ENCODE data around the gene DPP6.
"Not testable (repeated sequence)": the region's sequence is repeated elsewhere in the genome, so short reads cannot be mapped to it uniquely, and the experiment has no call there.

DPP6 gene

DNA sequence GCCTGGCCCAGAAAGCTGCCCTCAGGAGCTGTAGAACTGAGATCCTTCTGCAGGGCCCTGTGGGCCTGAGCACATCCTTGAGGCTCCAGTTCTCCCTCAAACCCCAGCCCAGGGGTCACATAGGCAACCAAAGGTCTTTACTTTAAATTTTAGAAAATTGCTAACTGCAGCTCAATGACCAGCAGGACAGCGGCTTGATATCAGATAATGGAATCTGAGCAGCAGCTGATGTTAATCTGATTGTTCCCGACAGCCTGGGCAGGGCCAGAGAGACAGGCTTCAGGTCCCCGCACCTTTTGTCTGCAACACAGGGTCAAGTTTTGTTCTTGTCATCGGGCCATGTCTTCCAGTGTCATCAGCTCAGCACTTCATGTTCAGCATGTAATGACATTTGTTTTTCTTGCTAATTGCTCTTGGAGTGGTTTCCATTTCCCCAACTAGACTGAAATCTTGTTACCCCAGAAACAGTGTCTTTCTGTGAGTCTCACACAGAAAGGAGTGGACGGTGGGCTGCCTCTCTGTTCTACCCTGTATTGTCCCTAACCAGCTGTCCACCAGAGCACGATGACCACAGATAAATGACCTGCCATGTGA is 859.8 kb downstream of the DPP6 start:
- no peak for DNase-seq (ENCODE audit: low read depth)

DNA sequence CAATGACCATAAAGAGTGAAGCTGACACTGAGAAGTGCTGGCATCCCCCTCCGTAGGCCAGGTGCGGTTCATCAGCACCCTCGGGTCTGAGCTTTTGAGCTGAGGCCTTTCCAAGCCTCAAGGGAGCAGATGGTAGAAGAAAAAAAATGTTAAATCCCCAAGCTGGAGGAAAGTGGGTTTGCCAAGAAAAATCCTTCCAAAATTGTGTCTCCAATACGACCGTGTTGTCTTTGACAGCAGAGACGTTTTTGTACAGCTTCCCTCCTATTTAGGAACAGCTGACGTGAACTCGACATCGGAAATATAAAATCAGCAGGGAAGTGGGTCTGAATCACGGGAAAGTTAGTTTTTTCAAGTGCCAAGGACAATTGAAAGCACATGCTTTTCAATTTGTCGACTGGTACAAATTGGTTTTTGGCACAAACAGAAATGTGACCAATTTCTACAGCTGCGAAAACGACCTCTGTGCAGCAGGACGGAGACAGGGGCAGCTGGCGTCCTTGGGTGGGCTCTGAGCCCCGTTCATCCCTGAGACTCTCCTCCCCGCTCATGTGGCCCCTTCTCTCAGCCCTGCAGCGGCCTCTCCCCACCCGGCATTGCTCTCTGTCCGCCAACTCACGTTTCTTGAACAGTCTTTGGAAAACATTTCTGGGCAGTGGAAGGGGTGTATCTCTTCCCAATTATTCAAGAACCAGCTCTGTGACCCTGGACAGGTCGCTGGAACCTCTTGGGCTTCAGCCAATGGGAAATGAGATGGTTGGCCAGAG is 860.9 kb downstream of the DPP6 start:
- no peak for DNase-seq (ENCODE audit: low read depth)

DNA sequence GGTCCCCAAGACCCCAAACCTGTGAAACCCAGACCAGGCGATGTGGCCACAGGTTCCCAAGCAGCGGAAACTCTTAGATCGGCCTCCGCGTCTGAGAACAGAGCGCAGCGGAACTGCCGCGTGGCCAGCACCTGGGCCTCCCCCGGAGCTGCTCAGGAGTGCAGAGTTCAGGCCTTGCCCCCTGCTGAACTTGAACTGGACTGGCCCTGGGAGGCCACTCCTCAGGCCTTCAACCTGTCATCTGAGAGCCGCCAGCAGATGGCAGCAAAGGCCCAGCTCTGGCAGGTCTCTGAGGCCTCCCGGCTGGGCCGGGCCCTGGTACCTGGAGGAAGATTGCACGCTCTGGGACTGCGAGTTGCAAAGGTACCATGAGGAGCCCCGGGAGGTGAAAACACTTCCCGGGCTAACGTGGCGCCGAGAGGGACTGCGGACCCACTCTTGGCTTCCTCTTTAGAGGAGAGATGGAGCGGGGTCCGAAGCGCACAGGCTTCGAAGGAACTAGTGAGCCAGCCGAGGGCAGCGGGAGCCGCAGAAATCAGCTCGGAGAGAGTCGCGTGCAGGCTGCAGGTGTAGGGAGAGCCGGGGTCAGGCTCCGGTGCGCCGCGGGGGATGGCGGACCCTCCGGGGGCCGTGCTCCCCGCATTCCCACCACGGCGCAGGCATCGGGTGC is 861.6 kb downstream of the DPP6 start:
- peak; percentile 47 for DNase-seq (ENCODE audit: low read depth)

DNA sequence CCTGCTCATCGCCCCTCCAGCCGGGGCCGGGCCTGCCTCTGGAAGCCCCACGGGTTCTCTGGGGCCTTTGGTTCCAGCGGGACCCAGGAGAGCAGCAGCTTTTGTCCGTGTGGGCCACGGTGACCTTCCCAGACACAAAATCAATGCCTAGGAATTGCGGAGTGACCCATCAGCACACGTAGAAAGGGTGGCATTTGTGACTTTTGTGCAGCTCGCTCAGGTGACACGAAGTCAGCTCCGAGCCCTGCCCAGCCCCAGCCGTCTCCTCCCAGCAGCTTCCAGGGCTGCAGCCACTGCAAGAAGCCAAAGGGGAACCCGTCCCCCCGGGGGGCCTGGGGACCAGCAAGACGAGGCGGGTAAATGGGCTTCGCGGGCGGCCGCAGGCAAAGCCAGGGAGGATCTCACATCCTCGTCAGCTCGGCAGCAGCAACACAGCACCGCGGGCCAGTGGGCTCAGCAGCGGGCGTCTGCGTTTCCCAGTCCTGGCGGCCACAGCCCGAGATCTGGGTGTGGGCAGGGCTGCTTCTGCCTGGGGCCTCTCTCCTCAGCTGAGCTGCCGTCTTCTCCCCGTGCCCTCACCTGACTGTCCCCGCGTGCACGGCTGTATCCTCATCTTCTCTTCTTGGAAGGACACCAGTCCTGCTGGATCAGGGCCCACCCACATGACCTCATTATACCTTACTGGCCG is 862.3 kb downstream of the DPP6 start:
- no peak for DNase-seq (ENCODE audit: low read depth)

DNA sequence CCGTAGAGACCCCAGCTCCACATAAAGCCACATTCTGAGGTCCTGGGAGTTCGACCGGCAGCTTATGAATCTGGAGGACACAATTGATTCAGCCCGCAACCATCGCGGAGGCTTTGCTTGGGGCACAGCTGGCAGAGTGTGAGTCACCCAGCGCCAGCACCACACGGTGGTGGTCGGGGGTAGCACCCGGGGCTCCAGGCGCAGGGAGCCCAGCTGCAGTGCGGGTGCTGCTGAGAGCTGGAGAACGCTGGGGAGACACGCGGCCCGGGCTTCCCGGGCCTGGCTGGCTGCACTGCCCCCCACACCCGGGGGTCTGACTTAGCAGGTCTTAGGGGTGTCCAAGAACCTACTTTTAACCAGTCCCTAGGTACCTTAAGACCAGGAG is 862.8 kb downstream of the DPP6 start:
- no peak for DNase-seq (ENCODE audit: low read depth)

DNA sequence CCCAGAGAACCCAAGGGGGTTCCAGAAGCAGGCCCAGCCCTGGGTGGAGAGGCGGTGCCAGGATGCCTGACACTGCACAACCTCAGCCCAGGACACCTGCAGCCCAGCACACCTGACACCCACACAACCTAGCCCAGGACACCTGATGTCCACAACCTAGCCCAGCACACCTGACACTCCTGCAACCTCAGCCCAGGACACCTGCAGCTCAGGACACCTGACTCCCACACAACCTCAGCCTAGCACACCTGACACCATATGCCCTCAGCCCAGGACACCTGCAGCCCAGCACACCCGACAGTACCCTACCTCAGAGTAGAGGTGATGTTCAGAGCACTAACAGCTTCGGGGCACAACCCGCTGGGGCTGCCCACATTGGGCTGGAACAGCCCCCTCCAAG is 863.4 kb downstream of the DPP6 start:
- no peak for DNase-seq (ENCODE audit: low read depth)

DNA sequence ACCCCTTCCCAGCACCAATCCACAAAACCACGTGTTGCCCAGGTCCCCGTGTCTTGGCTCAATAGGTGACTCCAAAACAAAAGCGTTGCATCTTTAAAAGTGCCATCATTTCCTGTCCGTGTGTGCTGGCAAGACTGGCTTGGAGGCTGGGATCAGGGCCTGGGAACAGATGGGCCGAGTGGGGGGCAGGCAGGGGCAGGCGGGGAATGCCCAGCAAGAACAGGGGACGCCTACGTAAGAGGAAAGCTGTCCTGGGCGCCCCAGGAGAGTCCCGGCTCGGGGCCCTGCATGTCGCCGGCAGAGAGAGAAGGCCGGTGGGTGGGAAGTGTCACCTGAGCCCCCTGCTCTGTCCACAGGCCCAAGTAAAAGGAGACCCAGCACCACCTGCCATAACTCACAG is 864.2 kb downstream of the DPP6 start:
- no peak for DNase-seq (ENCODE audit: low read depth)

DNA sequence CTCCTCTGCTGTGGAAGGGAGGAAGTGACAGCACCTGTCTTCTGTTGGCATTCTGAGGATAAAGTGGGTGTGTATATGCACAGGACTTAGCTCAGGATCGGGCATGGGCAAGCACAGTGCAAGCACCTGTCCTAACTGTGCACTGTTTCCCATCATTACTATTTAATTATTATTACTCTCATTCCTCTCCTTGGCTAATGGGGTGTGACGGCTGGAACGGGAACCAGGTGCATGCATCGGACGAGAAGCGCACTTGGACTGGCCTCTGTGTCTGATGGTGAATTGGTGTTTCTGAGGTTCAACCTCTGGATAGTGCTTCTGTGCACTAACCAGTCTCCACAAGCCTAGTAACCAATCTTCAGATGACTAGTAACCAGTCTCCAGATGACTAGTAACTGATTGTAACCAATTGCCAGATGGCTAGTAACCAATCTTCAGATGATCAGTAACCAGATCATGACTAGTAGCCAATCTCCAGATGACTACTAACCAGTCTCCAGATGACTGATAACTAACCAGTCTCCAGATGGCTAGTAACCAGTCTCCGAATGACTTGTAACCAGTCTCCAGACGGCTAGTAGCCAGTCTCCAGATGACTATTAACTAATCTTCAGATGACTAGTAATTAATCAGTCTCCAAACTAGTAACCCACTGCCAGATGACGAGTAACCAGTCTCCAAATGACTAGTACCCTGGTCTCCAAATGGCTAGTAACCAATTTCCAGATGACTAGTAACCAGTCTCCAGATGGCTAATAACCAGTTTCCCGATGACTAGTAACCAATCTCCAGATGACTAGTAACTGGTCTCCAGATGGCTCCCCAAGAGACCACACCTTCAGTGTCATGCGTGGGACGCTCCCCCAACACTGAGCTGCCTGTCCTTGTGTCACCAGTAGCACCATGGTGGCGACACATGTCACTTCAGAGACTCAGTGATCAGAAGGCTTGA is 864.9 kb downstream of the DPP6 start:
- no peak for DNase-seq (ENCODE audit: low read depth)

DNA sequence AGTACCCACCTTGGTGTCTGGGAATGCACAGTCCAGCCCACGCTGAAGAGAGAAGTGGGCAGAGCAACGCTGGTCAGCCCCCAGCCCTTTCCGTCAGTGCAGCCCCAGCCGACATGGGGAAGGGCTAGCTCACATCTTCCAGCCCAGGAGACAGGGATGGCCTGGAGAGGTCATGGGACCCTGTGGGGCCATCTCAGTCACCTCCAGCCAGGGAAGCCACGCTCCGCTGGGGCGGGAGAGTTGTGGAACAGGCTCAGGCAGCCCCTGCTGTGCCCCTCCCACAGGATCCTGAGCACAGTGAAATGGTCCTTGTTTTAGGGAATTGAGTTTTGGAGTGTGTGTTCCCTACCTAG is 865.6 kb downstream of the DPP6 start:
- no peak for DNase-seq (ENCODE audit: low read depth)

DNA sequence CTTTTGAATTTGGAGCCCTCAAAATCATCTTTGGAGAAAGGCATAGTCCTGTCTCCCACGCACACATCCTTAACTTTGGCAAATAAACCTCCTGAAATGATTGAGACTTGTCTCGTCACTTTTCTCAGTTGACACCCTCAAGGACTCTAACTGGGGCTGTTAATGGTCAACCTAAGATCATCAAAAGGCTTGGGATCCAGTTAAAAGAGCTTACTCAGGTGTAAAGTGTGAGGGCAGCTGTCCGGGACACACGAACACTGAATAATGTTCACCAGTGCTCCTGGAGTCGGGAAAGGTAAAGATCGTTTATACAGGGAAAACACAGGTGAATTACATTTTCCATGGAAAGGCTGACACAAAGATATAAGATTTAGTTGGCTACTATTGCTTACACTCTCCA is 866.1 kb downstream of the DPP6 start:
- DNase-seq (ENCODE audit: low read depth), result no peak

DNA sequence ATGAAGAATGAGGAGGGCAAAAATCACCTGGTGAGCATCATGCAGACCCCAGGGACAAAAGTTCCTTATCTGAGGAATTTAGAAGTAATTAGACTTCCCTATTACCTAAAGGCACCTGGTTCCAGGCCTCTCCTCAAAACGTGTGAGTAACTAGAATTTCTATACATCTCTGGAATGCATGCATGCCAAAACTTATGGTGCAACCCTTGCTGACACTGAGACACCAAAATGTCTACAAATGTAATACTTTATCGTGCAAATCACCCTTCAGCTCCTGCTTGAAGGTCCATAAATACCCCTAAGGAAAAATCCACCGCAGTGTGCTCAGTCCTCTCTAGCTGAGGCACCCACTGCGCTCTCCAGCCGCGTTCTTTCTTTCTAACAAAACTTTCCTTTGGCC is 866.5 kb downstream of the DPP6 start:
- no peak for DNase-seq (ENCODE audit: low read depth)

DNA sequence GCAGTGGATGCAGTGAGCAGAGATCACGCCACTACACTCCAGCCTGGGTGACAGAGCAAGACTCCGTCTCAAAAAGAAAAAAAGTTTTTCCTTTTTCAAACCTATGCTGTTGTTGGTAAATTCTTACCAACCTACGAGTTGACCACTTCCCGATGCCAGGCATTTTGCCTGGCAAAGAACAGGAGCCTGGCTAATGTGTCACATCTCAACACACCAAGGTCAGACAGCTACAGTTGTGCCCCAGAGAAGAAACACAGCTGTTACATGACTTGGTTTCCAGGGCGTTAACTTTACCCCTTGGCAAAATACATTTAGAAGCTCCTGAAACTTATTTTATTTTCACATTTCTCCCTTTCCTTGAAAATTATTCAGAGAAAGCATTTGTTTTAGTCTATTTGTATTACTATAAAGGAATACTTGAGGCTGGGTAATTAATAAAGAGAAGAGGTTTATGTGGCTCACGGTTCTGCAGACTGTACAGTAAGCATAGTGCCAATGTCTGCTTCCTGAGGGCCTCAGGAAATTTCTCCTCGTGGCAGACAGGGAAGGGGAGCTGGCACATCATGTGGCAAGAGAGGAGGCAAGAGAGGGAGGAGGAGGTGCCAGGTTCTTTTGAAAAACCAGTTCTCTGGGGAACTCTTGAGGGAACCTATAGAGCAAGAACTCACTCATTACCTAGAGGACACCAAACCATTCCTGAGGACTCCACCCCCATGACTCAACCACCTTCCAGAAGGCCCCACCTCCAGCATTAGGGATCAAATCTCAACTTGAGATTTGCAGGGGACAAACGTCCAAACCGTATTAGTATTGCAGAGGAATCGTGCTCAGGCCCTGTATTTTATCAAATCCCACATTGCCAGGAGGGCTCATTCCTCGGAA is 867.4 kb downstream of the DPP6 start:
- DNase-seq (ENCODE audit: low read depth), result no peak

DNA sequence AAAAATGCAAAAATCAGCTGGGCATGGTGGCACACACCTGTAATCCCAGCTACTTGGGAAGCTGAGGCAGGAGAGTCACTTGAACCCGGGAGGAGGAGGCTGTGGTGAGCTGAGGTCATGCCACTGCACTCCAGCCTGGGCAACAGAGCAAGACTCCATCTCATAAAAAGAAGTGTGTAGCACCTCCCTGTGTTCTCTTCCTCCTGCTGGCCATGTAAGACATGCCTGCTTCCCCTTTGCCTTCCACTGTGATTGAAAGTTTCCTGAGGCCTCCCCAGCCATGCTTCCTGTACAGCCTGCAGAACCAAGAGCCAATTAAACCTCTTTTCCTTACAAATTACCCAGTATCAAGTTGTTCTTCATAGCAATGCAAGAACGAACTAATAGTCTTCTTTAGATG is 870.3 kb downstream of the DPP6 start:
- DNase-seq (ENCODE audit: low read depth), result not testable (repeated sequence)

DNA sequence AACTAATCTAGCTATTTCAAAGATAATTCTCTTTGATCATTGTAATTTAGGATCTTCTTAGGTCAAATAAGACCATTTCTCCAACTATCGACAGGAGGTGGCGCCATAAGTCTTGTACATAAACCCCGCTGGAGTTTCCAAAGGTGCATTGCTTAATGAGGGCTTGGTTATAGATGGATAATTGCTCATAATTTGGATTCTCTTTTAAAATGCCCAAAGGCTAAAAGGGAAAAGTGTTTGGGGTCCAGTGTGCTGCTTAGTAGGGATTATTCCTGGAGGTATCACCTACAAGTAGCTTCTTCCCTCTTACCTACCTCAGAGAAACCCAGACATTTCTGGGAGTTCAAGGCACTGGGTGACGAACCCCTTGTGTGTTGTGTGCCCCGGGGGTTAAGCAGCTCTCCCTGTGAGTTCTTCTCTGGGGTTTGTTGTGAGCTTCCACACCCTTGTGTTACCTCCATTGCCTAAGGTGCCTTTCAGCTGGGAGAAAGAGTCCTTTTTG is 875.5 kb downstream of the DPP6 start:
- DNase-seq (ENCODE audit: low read depth), result peak; percentile 90

DNA sequence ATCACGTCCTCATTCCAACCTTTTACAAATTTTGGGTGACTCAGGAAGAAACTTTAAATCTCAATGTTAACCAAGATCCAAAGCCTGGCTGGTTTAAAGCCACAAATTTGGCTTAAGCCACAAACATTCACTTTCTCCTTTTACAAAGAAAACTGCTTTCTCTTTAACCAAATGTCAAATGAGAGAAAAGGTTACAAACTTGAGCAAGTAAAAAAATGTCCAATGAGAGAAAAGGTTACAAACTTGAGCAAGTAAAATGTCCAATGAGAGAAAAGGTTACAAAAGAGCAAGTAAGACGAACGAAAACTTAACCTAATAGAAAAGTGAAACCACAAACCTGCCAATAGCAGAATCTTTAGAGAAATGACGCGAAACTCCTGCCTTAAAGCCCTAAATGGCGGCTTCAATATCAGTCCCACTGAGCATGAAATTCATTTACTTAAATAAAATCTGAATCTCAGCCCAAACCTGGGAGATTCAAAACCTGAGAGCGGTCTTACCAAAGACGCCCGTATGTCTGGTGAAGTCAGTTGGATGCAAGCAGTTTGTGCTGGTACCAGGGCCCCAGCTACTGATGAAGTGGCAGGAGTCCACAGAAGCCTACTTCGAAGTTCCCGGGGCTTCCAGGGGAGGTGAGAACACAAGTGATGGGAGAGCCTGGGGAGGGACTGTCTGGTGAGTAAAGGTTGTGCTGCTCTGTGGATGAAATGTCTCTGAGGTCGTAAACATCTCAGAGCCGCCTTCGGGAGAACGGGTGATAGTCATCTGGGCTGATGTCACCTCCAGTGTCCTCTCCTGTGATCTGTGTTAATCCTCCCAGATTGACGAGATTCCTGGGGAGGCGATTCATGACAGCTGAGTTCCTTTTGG is 876.2 kb downstream of the DPP6 start:
- DNase-seq (ENCODE audit: low read depth), result peak; percentile 88

DNA sequence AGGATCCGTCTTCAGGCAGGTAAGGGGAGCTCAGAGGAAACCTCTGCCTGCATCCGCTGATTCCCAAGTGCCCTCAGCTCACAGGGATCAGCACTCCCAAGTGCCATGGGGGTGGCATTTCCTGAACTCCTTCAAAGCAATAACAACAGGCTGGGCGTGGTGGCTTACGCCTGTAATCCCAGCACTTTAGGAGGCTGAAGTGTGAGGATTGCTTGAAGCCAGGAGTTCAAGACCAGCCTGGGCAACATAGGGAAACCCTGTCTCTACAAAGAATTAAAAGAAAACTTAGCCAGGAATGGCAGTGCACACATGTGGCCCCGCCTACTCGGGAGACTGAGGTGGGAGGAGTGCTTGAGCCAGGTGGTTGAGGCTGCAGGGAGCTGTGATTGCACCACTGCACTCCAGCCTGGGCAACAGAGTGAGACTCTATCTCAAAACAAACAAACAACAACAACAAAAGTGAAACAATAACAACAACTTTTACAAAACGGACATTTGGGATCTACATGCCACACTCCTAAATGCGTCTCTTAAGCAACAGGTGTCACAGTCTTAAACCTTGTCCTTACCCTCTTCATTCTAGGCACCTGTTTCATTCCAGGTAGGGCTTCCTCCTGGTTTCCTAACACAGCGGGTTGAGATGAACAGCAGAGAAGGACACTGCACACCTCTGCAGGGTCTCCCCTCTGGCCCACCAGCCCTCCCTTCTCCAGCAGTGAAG is 877.0 kb downstream of the DPP6 start:
- no peak for DNase-seq (ENCODE audit: low read depth)

DNA sequence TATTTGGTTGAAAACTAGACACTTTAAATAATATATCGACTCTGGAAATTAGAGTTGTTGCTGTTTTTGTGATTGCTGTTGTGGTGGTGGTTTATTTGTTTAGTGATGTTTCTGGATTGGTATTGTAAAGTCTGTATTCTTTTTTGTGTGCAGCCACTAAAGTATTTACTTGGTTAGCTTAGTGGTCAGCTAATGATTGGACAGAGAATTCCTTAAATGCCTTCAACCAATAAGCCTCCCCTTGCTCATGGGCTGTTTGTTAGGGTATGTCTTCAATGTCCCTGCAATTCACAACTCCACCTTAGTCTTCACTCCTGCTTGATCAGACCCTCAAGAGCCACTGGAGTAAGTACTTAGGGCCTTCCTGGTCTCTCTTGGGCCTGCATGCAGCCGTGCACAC is 879.7 kb downstream of the DPP6 start:
- no peak for DNase-seq (ENCODE audit: low read depth)

DNA sequence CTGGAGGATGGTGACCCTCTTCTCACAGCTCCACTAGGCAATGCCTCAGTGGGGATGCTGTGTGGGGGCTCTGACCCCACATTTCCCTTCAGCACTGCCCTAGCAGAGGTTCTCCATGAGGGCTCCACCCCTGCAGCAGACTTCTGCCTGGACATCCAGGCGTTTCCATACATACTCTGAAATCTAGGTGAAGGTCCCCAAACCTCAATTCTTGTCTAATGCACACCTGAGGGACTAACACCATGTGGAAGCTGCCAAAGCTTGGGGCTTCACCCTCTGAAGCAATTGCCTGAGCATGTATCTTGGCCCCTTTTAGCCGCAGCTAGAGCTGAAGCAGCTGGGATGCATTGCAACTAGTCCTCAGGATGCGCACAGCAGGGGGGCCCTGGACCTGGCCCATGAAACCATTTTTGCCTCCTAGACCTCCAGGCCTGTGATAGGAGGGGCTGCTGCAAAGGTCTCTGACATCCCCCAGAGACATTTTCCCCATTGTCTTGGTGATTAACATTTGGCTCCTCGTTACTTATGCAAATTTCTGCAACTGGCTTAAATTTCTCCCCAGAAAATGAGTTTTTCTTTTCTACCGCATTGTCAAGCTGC is 882.3 kb downstream of the DPP6 start:
- DNase-seq (ENCODE audit: low read depth), result not testable (repeated sequence)

DNA sequence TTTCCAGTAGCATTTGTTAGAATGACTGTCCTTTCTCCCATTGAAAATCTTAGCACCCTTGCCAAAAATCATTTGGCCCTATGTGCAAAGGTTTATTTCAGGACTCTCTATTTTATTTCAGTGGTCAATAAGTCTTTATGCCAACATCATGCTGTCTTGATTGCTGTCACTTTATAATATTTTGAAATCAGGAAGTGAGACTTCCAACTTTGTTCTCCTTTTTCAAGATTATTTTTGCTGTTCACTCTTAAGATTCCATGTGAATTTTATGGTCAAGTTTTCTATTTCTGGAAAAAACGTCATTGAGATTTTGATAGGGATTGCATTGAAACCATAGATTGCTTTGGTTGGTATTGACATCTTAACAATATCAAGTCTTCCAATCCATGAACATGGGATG is 885.6 kb downstream of the DPP6 start:
- DNase-seq (ENCODE audit: low read depth), result no peak

Measured in fibroblast of the conjunctiva (primary cell).